Sigmoid colon (tissue), 3 donors: ENCODE measurements around the gene CHAT.

Source experiments
- CTCF ChIP-seq, 4 experiments: fragments of 450-650 bp in 3 of 4; fragments of 200-600 bp in 1 of 4; IDR thresholded peaks; one replicate each; pipeline ENCODE4 v1.5.1; 2016 to 2019; ENCODE audit warnings: antibody characterized with exemption in 4 of 4, mild to moderate bottlenecking in 3 of 4, moderate library complexity in 2 of 4
- POLR2A ChIP-seq, 2 donors: fragments of 450-650 bp; IDR thresholded peaks; one replicate each; pipeline ENCODE4 v1.6.1; 2016; ENCODE audit warnings: antibody characterized with exemption in 2 of 2, mild to moderate bottlenecking in 2 of 2, moderate library complexity in 2 of 2

- TF ChIP-seq CTCF (IDR thresholded peaks at IDR 0.05) (no peak), POLR2A (IDR thresholded peaks at IDR 0.05) (no peak)
These were observed 99.4 kb downstream of the CHAT start for GRCh38 chr10:49713266-49713665.
